ENCODE results near the gene CHCHD3.
A peak's percentile ranks its signal among the peaks of the same experiment; 100 is the strongest.

Gene CHCHD3

DNA sequence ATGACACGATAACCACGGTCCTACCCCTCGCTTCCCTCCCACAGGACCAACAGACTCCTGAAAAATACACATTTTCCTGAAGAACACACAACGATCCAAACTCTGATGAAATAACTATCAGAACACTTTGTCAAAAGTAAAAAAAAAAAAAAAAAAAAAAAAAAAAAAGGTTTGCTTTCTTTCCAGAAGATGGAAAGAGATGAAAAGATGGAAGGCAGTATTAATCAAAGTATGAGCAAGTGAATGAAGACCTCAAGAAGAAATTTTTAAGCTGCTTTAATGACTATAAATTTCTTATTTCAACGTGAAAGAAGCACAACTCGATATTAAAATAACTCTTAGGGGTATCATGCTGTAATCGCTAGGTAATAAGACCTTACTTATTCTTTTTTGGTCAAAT, 202.3 kb downstream of the CHCHD3 start:
- TF ChIP-seq Cebpa-rat (IDR thresholded peaks at IDR 0.05), result no peak
- H3K9me3 ChIP-seq (replicated peaks in 1 of 11), result no peaks in the 10 kb centered on the region
- peaks cover 23 to 68% (median 36%) of the 10 kb centered on the region in 11 experiments for H3K36me3 ChIP-seq
- no peaks in the 10 kb centered on the region for H3K27me3 ChIP-seq
- H3K27ac ChIP-seq, result no peak overlapping the region
- H3K9ac ChIP-seq, result no peak overlapping the region
- peaks cover 0 to 7% (median 0%) of the 10 kb centered on the region in 10 experiments; a peak in 3 of 20 replicates for H3K4me1 ChIP-seq
- H4K20me1 ChIP-seq, result peaks cover 0 to 14% (median 0%) of the 10 kb centered on the region in 11 experiments; a peak in 6 of 22 replicates
- H3K4me3 ChIP-seq, result no peak overlapping the region
- H3K4me2 ChIP-seq, result peak overlapping the region in 1 of 11 experiments; percentile 17; a peak in 2 of 22 replicates

DNA sequence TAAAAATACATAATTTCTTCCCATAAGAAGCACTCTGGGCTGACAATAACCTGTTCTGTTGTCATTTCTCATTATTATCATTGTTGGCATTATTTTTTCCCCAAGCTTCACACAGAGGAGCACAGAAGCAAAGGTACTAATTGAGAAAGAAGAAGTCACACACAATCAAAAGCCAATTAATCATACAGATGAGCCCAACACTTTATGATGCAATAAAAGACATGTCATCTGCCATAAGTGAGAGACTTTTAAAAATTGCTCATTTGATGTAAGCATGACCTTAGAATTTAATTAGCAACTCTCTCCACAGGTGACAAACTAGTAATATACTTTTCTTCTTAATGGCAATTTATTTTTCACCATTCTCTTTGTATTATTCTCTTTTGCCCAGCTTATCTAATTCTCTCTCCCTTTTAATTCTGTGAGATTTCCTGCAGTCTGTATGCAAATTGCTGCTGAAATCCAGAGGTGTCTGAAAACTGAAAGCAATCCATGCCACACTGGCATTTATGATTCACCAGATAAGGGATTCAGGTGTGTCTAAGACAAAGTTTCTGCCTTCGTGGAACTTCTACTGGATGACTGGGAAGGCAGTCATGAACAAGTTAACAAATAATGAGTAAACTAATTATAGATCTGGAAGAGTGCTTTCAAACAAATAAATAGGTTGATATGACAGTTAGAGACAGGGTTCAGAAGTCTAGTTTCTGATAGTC, 203.5 kb downstream of the CHCHD3 start:
- no peaks in the 10 kb centered on the region for H3K27me3 ChIP-seq
- no peak overlapping the region for H3K27ac ChIP-seq
- no peak overlapping the region for H3K4me3 ChIP-seq
- H3K4me1 ChIP-seq, result peaks cover 0 to 7% (median 0%) of the 10 kb centered on the region in 10 experiments; a peak in 3 of 20 replicates
- no peak for TF ChIP-seq Cebpa-rat (IDR thresholded peaks at IDR 0.05)
- no peak overlapping the region for H3K4me2 ChIP-seq
- no peaks in the 10 kb centered on the region for H3K9me3 ChIP-seq (replicated peaks in 1 of 11)
- H3K36me3 ChIP-seq, result peaks cover 17 to 64% (median 31%) of the 10 kb centered on the region in 11 experiments; a peak in 20 of 22 replicates
- no peak overlapping the region for H3K9ac ChIP-seq
- H4K20me1 ChIP-seq, result peaks cover 0 to 14% (median 0%) of the 10 kb centered on the region in 11 experiments; a peak in 6 of 22 replicates

DNA sequence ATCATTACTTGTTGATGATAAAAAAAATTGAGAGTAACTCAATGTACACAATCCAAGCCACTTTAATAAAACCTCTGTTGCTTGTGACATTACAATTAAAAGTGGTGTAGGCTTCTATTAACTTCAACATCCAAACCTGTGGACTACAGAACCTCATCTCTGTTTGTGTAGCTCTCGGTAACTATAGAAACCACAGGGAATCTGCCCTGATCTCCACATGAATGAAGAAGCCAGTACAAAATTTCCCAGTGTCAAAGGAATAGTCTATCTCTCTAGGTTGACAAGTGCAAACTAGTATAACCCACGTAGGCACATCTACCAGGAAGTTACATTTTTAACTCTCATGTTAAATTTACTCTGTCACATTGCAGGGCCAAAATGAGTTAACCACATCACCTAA, 204.3 kb downstream of the CHCHD3 start:
- no peak overlapping the region for H3K4me2 ChIP-seq
- peaks cover 0 to 7% (median 0%) of the 10 kb centered on the region in 10 experiments; a peak in 3 of 20 replicates for H3K4me1 ChIP-seq
- no peak overlapping the region for H3K4me3 ChIP-seq
- H3K36me3 ChIP-seq, result peaks cover 17 to 62% (median 29%) of the 10 kb centered on the region in 11 experiments; a peak in 18 of 22 replicates
- no peak overlapping the region for H3K27ac ChIP-seq
- H3K9me3 ChIP-seq (replicated peaks in 1 of 11), result no peaks in the 10 kb centered on the region
- H3K9ac ChIP-seq, result no peak overlapping the region
- peaks cover 0 to 16% (median 0%) of the 10 kb centered on the region in 11 experiments; a peak in 6 of 22 replicates for H4K20me1 ChIP-seq
- no peaks in the 10 kb centered on the region for H3K27me3 ChIP-seq
- no peak for TF ChIP-seq Cebpa-rat (IDR thresholded peaks at IDR 0.05)

DNA sequence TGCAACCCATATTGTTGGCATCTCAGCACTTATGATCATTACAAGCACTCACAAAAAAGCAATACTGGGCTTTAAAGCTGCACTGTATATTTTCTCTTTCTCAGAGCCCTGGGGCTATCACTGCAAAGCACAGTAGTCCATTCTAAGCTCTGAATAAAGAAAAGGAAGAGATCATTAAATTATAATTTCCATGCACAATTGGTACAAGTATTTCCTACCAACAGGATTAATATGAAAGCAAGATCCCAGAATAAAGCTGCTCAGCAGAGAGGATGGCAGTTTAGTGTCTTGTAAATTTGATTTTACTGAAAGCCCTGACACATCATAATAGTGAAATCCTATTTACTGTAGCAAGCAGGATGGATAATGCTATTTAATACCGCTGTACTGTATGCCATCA, 205.3 kb downstream of the CHCHD3 start:
- Histone ChIP-seq H3K27me3 (no peaks in the 10 kb centered on the region), H3K4me1 (peaks cover 0 to 7% (median 0%) of the 10 kb centered on the region in 10 experiments; a peak in 3 of 20 replicates), H3K36me3 (peaks cover 18 to 64% (median 33%) of the 10 kb centered on the region in 11 experiments; a peak in 20 of 22 replicates), H3K4me3 (no peak overlapping the region), H3K27ac (no peak overlapping the region), H4K20me1 (peaks cover 0 to 21% (median 0%) of the 10 kb centered on the region in 11 experiments; a peak in 6 of 22 replicates), H3K9me3 (replicated peaks in 1 of 11) (no peaks in the 10 kb centered on the region), H3K9ac (no peak overlapping the region), H3K4me2 (no peak overlapping the region)
- TF ChIP-seq Cebpa-rat (IDR thresholded peaks at IDR 0.05), result no peak

DNA sequence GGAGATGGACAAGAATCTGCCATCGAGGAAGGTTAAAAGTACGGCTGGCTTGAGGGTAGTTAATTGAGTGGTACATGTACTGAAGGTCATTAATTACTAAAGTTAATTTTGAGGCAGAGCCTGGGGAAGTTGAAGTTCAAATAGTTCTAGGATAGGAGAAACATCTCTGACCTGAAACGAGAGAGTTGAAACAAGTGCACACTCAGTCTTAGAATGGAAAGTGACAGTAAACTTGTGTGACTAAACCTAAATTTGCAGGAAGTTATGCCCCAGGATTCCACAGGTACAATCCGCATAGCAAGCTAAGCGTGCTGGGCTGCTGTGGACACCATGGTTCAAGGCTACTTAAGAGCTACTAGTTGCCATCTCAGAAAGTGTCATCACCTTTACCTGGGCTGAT, 209.9 kb downstream of the CHCHD3 start:
- Histone ChIP-seq H3K27ac (no peak overlapping the region), H3K9me3 (replicated peaks in 1 of 11) (no peaks in the 10 kb centered on the region), H3K9ac (no peak overlapping the region), H3K4me3 (no peak overlapping the region), H4K20me1 (peaks cover 0 to 15% (median 11%) of the 10 kb centered on the region in 11 experiments; a peak in 7 of 22 replicates), H3K36me3 (peaks cover 16 to 67% (median 33%) of the 10 kb centered on the region in 11 experiments; a peak in 21 of 22 replicates), H3K4me2 (no peak overlapping the region), H3K27me3 (no peaks in the 10 kb centered on the region), H3K4me1 (peaks cover 0 to 19% (median 8%) of the 10 kb centered on the region in 10 experiments; a peak in 10 of 20 replicates)
- TF ChIP-seq Cebpa-rat (IDR thresholded peaks at IDR 0.05), result no peak

DNA sequence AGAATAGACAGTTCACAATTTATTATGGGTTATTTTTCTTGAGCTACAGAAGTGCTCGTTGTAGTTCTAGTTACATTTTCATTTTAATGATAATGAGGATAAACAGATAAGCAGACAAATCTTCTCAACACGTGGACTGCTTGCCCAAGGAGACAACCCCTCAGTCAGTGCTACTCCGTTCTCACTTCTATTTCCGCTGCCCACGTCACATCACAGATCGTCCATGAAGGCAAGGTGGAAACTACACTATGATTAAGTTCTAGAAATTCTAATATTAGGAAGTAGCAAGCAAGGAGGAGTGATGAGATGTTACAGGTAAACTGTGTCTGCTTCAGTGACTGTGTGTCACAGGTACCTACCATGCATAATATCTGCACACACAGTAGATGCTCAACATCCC, 210.5 kb downstream of the CHCHD3 start:
- TF ChIP-seq Cebpa-rat (IDR thresholded peaks at IDR 0.05), result no peak
- peaks cover 0 to 19% (median 8%) of the 10 kb centered on the region in 10 experiments; a peak in 10 of 20 replicates for H3K4me1 ChIP-seq
- peaks cover 0 to 4% (median 0%) of the 10 kb centered on the region in 11 experiments; a peak in 4 of 22 replicates for H3K9me3 ChIP-seq (replicated peaks in 1 of 11)
- H3K4me3 ChIP-seq, result no peak overlapping the region
- no peak overlapping the region for H3K9ac ChIP-seq
- H3K27ac ChIP-seq, result no peak overlapping the region
- H3K27me3 ChIP-seq, result no peaks in the 10 kb centered on the region
- peaks cover 0 to 15% (median 11%) of the 10 kb centered on the region in 11 experiments; a peak in 7 of 22 replicates for H4K20me1 ChIP-seq
- H3K36me3 ChIP-seq, result peaks cover 16 to 67% (median 37%) of the 10 kb centered on the region in 11 experiments
- H3K4me2 ChIP-seq, result no peak overlapping the region

DNA sequence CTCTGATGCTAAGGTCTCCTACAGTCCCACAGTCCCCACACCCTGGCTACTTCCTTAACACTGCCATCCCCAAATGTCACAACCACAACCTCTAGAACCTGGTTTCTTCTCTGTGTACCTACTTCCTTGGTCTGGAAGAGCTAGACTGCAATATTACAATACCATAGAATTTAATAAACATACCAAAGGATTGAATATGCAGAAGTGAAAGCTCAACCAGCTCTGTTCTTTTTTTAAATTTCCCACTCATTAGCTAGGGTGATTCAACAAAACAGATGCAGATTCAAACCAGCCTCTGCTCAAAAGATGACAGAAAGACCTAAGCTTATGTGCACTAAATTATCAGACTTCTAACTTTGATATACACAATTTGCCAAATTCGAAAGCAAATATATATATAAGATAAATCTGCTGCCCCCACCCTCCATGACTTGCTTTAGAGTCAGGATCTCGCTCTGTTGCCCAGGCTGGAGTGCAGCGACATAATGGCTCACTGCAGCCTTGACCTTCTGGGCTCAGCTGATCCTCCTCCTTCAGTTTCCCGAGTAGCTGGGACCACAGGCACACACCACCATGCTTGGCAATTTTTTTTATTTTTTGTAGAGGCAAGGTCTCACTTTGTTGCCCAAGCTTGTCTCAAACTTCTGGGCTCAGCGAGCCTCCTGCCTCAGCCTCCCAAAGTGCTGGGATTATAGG, 212.6 kb downstream of the CHCHD3 start:
- Histone ChIP-seq H3K9me3 (replicated peaks in 1 of 11) (peaks cover 7 to 25% (median 20%) of the 10 kb centered on the region in 11 experiments; a peak in 18 of 22 replicates), H3K27me3 (no peaks in the 10 kb centered on the region), H4K20me1 (peaks cover 0 to 15% (median 11%) of the 10 kb centered on the region in 11 experiments; a peak in 6 of 22 replicates), H3K4me1 (peaks cover 0 to 32% (median 9%) of the 10 kb centered on the region in 10 experiments; a peak in 11 of 20 replicates), H3K27ac (no peak overlapping the region), H3K4me3 (no peak overlapping the region), H3K9ac (no peak overlapping the region), H3K4me2 (peak overlapping the region in 5 of 11 experiments; percentile 35 to 57 (median 55); a peak in 9 of 22 replicates), H3K36me3 (peaks cover 23 to 71% (median 32%) of the 10 kb centered on the region in 11 experiments)
- TF ChIP-seq Cebpa-rat (IDR thresholded peaks at IDR 0.05), result no peak

DNA sequence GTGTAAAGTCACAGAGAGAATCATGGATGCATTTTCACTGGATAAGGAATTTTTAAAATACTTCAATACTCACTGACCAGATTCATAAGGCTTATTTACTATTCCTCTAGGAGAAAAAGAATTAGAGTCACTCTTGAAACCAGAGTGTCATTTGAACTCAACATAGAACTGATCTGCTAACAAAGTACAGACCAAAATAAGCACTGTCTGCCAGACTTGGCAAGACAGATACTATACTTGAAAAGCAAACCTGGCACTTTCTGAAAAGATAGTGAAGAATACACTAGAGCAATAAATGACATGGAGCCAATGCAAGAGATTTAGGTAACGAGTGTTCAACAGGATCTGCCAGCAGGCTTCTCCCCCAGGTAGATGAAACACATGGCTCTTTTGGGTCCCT, 215.3 kb downstream of the CHCHD3 start:
- no peak overlapping the region for H3K9ac ChIP-seq
- TF ChIP-seq Cebpa-rat (IDR thresholded peaks at IDR 0.05), result no peak
- no peaks in the 10 kb centered on the region for H3K27me3 ChIP-seq
- peaks cover 0 to 32% (median 11%) of the 10 kb centered on the region in 10 experiments; a peak in 11 of 20 replicates for H3K4me1 ChIP-seq
- H3K4me3 ChIP-seq, result no peak overlapping the region
- H3K9me3 ChIP-seq (replicated peaks in 1 of 11), result peaks cover 24 to 45% (median 39%) of the 10 kb centered on the region in 11 experiments
- no peak overlapping the region for H3K27ac ChIP-seq
- H4K20me1 ChIP-seq, result peaks cover 0 to 15% (median 9%) of the 10 kb centered on the region in 11 experiments; a peak in 6 of 22 replicates
- H3K36me3 ChIP-seq, result peaks cover 26 to 63% (median 44%) of the 10 kb centered on the region in 11 experiments
- no peak overlapping the region for H3K4me2 ChIP-seq
